ENCODE results near the gene ZNF227.

The ZNF227 gene

GRCh38 chr19:44258835-44259413, 46.6 kb downstream of the ZNF227 start:
- peaks cover 89% of the 10 kb centered on the region for H3K9me3 Mint-ChIP-seq
- no peak overlapping the region for H3K4me3 Mint-ChIP-seq
- H3K4me1 Mint-ChIP-seq (ENCODE audit: low read depth), result peaks cover 12% of the 10 kb centered on the region
- no peaks in the 10 kb centered on the region for H3K36me3 Mint-ChIP-seq (ENCODE audit: low read depth)
- intact Hi-C loops (cut with micrococcal nuclease), result no loop called here
- H3K27ac Mint-ChIP-seq, result no peak overlapping the region
- H3K27me3 Mint-ChIP-seq, result peaks cover 4% of the 10 kb centered on the region

GRCh38 chr19:44260343-44260681, 48.0 kb downstream of the ZNF227 start:
- intact Hi-C loops (cut with micrococcal nuclease), result no loop called here

GRCh38 chr19:44260695-44261446, 48.5 kb downstream of the ZNF227 start:
- H3K27ac Mint-ChIP-seq, result no peak overlapping the region
- intact Hi-C loops (cut with micrococcal nuclease), result no loop called here
- H3K27me3 Mint-ChIP-seq, result peaks cover 4% of the 10 kb centered on the region
- no peak overlapping the region for H3K4me3 Mint-ChIP-seq
- H3K36me3 Mint-ChIP-seq (ENCODE audit: low read depth), result no peaks in the 10 kb centered on the region
- peaks cover 12% of the 10 kb centered on the region for H3K4me1 Mint-ChIP-seq (ENCODE audit: low read depth)
- H3K9me3 Mint-ChIP-seq, result peaks cover 83% of the 10 kb centered on the region

More at GRCh38 chr19:44260343-44260681, 48.0 kb downstream of the ZNF227 start:
- H3K36me3 Mint-ChIP-seq (ENCODE audit: low read depth), result no peaks in the 10 kb centered on the region
- peaks cover 4% of the 10 kb centered on the region for H3K27me3 Mint-ChIP-seq
- peaks cover 12% of the 10 kb centered on the region for H3K4me1 Mint-ChIP-seq (ENCODE audit: low read depth)
- no peak overlapping the region for H3K27ac Mint-ChIP-seq
- H3K4me3 Mint-ChIP-seq, result peak overlapping the region; percentile 65
- H3K9me3 Mint-ChIP-seq, result peaks cover 83% of the 10 kb centered on the region

- H3K4me3 Mint-ChIP-seq, result no peak overlapping the region
- no peak overlapping the region for H3K27ac Mint-ChIP-seq
- peaks cover 91% of the 10 kb centered on the region for H3K9me3 Mint-ChIP-seq
- no peaks in the 10 kb centered on the region for H3K27me3 Mint-ChIP-seq
- no peaks in the 10 kb centered on the region for H3K4me1 Mint-ChIP-seq (ENCODE audit: low read depth)
- peaks cover 26% of the 10 kb centered on the region for H3K36me3 Mint-ChIP-seq (ENCODE audit: low read depth)
- intact Hi-C loops (cut with micrococcal nuclease), result no loop called here
These were observed 65.0 kb downstream of the ZNF227 start for GRCh38 chr19:44277331-44277730.

- Mint-ChIP-seq H3K4me3 (no peak overlapping the region), H3K36me3 (ENCODE audit: low read depth) (peaks cover 26% of the 10 kb centered on the region), H3K9me3 (peaks cover 90% of the 10 kb centered on the region), H3K4me1 (ENCODE audit: low read depth) (no peaks in the 10 kb centered on the region), H3K27me3 (no peaks in the 10 kb centered on the region), H3K27ac (no peak overlapping the region)
- intact Hi-C loops (cut with micrococcal nuclease), result no loop called here
These were observed 65.9 kb downstream of the ZNF227 start for GRCh38 chr19:44278181-44278690.

- H3K4me1 Mint-ChIP-seq (ENCODE audit: low read depth), result no peaks in the 10 kb centered on the region
- intact Hi-C loops (cut with micrococcal nuclease), result no loop called here
- no peak overlapping the region for H3K27ac Mint-ChIP-seq
- peaks cover 13% of the 10 kb centered on the region for H3K36me3 Mint-ChIP-seq (ENCODE audit: low read depth)
- peaks cover 90% of the 10 kb centered on the region for H3K9me3 Mint-ChIP-seq
- H3K27me3 Mint-ChIP-seq, result no peaks in the 10 kb centered on the region
- H3K4me3 Mint-ChIP-seq, result no peak overlapping the region
These were observed 68.6 kb downstream of the ZNF227 start for GRCh38 chr19:44280916-44281315.

- Mint-ChIP-seq H3K4me1 (ENCODE audit: low read depth) (no peaks in the 10 kb centered on the region), H3K4me3 (no peak overlapping the region), H3K27ac (no peak overlapping the region), H3K27me3 (no peaks in the 10 kb centered on the region), H3K9me3 (peaks cover 89% of the 10 kb centered on the region), H3K36me3 (ENCODE audit: low read depth) (peaks cover 9% of the 10 kb centered on the region)
- intact Hi-C loops (cut with micrococcal nuclease), result no loop called here
These were observed 70.5 kb downstream of the ZNF227 start for GRCh38 chr19:44282846-44283245.

GRCh38 chr19:44284968-44285367, 72.6 kb downstream of the ZNF227 start:
- Mint-ChIP-seq H3K4me3 (no peak overlapping the region), H3K36me3 (ENCODE audit: low read depth) (peaks cover 30% of the 10 kb centered on the region), H3K27me3 (no peaks in the 10 kb centered on the region), H3K4me1 (ENCODE audit: low read depth) (no peaks in the 10 kb centered on the region), H3K9me3 (peaks cover 89% of the 10 kb centered on the region), H3K27ac (no peak overlapping the region)
- intact Hi-C loops (cut with micrococcal nuclease), result no loop called here
